Right atrium auricular region (tissue), 2 donors: ENCODE measurements around the gene ARHGEF17. TPM values are rescaled to one million over a fixed set of nuclear protein-coding genes. Genes with fewer than 3 reads are reported as not detected.
A peak's percentile ranks its signal among the peaks of the same experiment; 100 is the strongest.

Experiments
- DNase-seq: peaks from one replicate; pipeline ENCODE4 v3.0.0-alpha.2; 2019; ENCODE audit warnings: low spot score
- H3K27ac ChIP-seq, 2 donors: fragments of 200-600 bp; sonication (generic); 1 replicate in 1 of 2; 2 replicates in 1 of 2; pipeline ENCODE4 v1.5.1; 2016 to 2019
- H3K27me3 ChIP-seq, 2 donors: fragments of 200-600 bp; sonication (generic); one replicate each; pipeline versions ENCODE4 v1.5.1 to v1.6.0; 2017 to 2019
- H3K36me3 ChIP-seq: fragments of 200-600 bp; sonication (generic); one replicate; pipeline ENCODE4 v1.5.1; 2016
- H3K4me1 ChIP-seq, 2 donors: fragments of 200-600 bp; sonication (generic); one replicate each; pipeline versions ENCODE4 v1.5.1 to v1.6.0; 2017 to 2019
- H3K4me3 ChIP-seq, 2 donors: fragments of 200-600 bp; sonication (generic); 1 replicate in 1 of 2; 2 replicates in 1 of 2; pipeline ENCODE4 v1.5.1; 2017 to 2019; ENCODE audit warnings: mild to moderate bottlenecking in 1 of 2, moderate library complexity in 1 of 2
- H3K9me3 ChIP-seq, 2 donors: fragments of 200-600 bp; sonication (generic); one replicate each; pipeline ENCODE4 v1.5.1; 2019
- CTCF ChIP-seq, 2 donors: fragments of 200-600 bp; sonication (generic); IDR thresholded peaks; one replicate each; pipeline ENCODE4 v1.5.1; 2019; ENCODE audit warnings: antibody characterized with exemption in 2 of 2
- total RNA-seq, 2 donors: library from RNA; depleted of rRNA; stranded (reverse); fragments of >200 nt; gene quantifications; one replicate each; pipeline ENCODE4 v1.1.0, GENCODE V29; 2016

Gene ARHGEF17
- total RNA-seq, 2 donors from 2014 or later: 41.6 to 59.9 TPM

- peak; percentile 69 to 94 for TF ChIP-seq CTCF (IDR thresholded peaks at IDR 0.05)
- Histone ChIP-seq H3K27ac (peak overlapping the region; percentile 95 to 98), H3K4me3 (peak overlapping the region; percentile 60 to 72), H3K4me1 (peaks cover 0 to 38% of the 10 kb centered on the region in 2 donors), H3K36me3 (peaks cover 5% of the 10 kb centered on the region), H3K27me3 (no peaks in the 10 kb centered on the region), H3K9me3 (no peaks in the 10 kb centered on the region)
- DNase-seq: peak; percentile 99
These were observed 613 bp upstream of the ARHGEF17 start for GRCh38 chr11:73307323-73308002.

- Histone ChIP-seq H3K36me3 (peaks cover 5% of the 10 kb centered on the region), H3K4me1 (peaks cover 0 to 56% of the 10 kb centered on the region in 2 donors), H3K9me3 (no peaks in the 10 kb centered on the region), H3K27ac (peak overlapping the region; percentile 95 to 98), H3K27me3 (no peaks in the 10 kb centered on the region), H3K4me3 (peak overlapping the region; percentile 60 to 72)
- peak; percentile 94 for DNase-seq
- no peak for TF ChIP-seq CTCF (IDR thresholded peaks at IDR 0.05)
These were observed 1.2 kb downstream of the ARHGEF17 start for GRCh38 chr11:73308961-73309919.

- H3K27ac ChIP-seq: peak overlapping the region; percentile 95 to 98
- peak overlapping the region; percentile 60 to 72 for H3K4me3 ChIP-seq
- H3K9me3 ChIP-seq: no peaks in the 10 kb centered on the region
- TF ChIP-seq CTCF (IDR thresholded peaks at IDR 0.05): no peak
- peaks cover 5% of the 10 kb centered on the region for H3K36me3 ChIP-seq
- no peak for DNase-seq
- H3K4me1 ChIP-seq: peaks cover 0 to 64% of the 10 kb centered on the region in 2 donors
- no peaks in the 10 kb centered on the region for H3K27me3 ChIP-seq
These were observed 2.0 kb downstream of the ARHGEF17 start for GRCh38 chr11:73310076-73310475.

GRCh38 chr11:73310661-73311393 is 2.8 kb downstream of the ARHGEF17 start:
- H3K9me3 ChIP-seq: no peaks in the 10 kb centered on the region
- DNase-seq: no peak
- peak overlapping the region; percentile 95 to 98 for H3K27ac ChIP-seq
- no peak for TF ChIP-seq CTCF (IDR thresholded peaks at IDR 0.05)
- peaks cover 0 to 72% of the 10 kb centered on the region in 2 donors for H3K4me1 ChIP-seq
- peaks cover 5% of the 10 kb centered on the region for H3K36me3 ChIP-seq
- H3K4me3 ChIP-seq: peak overlapping the region; percentile 60 to 72
- H3K27me3 ChIP-seq: no peaks in the 10 kb centered on the region

GRCh38 chr11:73311394-73311869 is 3.4 kb downstream of the ARHGEF17 start:
- Histone ChIP-seq H3K9me3 (no peaks in the 10 kb centered on the region), H3K4me1 (peaks cover 0 to 78% of the 10 kb centered on the region in 2 donors), H3K27me3 (no peaks in the 10 kb centered on the region), H3K27ac (peak overlapping the region; percentile 95 to 98), H3K4me3 (peak overlapping the region; percentile 60 to 72), H3K36me3 (peaks cover 5% of the 10 kb centered on the region)
- no peak for TF ChIP-seq CTCF (IDR thresholded peaks at IDR 0.05)
- DNase-seq: no peak
